22Rv1 (cell line): Measurements from ENCODE around the gene NACC1.
"Not testable (repeated sequence)": the region's sequence is repeated elsewhere in the genome, so short reads cannot be mapped to it uniquely, and the experiment has no call there.

Experiments
- CTCF ChIP-seq: fragments of 450-650 bp; IDR thresholded peaks from 2 replicates; pipeline ENCODE4 v1.5.1; 2017; ENCODE audit warnings: mild to moderate bottlenecking
- ZFX ChIP-seq: fragments of 450-650 bp; IDR thresholded peaks from 2 replicates; pipeline ENCODE4 v1.6.1; 2017; ENCODE audit warnings: antibody characterized with exemption, borderline replicate concordance

- not testable (repeated sequence) for TF ChIP-seq CTCF, ZFX
Measured at GRCh38 chr19:13184926-13185325, 66.9 kb downstream of the NACC1 start.
